GM23338 (cell line): Measurements from ENCODE around the gene PNPLA3. TPM values are rescaled to one million over a fixed set of nuclear protein-coding genes. Genes with fewer than 3 reads are reported as not detected.

Experiments
- ATAC-seq: fragments of 200-7000 bp; cut with Tn5 transposase; 3 replicates; pipeline ENCODE4 v1.9.1; 2020
- DNase-seq: peaks from one replicate; pipeline ENCODE4 v3.0.0-alpha.2; 2015; ENCODE audit warnings: low spot score
- H2AFZ ChIP-seq: fragments of 200-600 bp; sonication (generic); 2 replicates; pipeline ENCODE4 v1.8.0; 2016; ENCODE audit warnings: antibody characterized with exemption, mild to moderate bottlenecking, moderate library complexity
- H3F3A ChIP-seq: fragments of 200-600 bp; sonication (generic); replicated peaks from 2 replicates; pipeline ENCODE4 v1.8.0; 2017; ENCODE audit warnings: antibody characterized with exemption, mixed run types, low read depth
- H3K27ac ChIP-seq: fragments of 200-600 bp; sonication (generic); 2 replicates; pipeline ENCODE4 v1.6.1; 2016; ENCODE audit warnings: low read depth
- H3K27me3 ChIP-seq: fragments of 200-600 bp; sonication (generic); 2 replicates; pipeline ENCODE4 v1.8.0; 2016; ENCODE audit warnings: mild to moderate bottlenecking, mixed run types, moderate library complexity; ENCODE audit not compliant: insufficient read depth
- H3K36me3 ChIP-seq: fragments of 200-600 bp; sonication (generic); 2 replicates; pipeline ENCODE4 v1.8.0; 2016; ENCODE audit warnings: mild to moderate bottlenecking; ENCODE audit not compliant: insufficient read depth
- H3K4me1 ChIP-seq: fragments of 200-600 bp; sonication (generic); 2 replicates; pipeline ENCODE4 v1.8.0; 2016; ENCODE audit warnings: mild to moderate bottlenecking, moderate library complexity; ENCODE audit not compliant: insufficient read depth
- H3K4me2 ChIP-seq: fragments of 200-600 bp; sonication (generic); 2 replicates; pipeline ENCODE4 v1.7.1; 2017; ENCODE audit warnings: mixed run types
- H3K4me3 ChIP-seq: fragments of 200-600 bp; sonication (generic); 2 replicates; pipeline ENCODE4 v1.6.1; 2016; ENCODE audit warnings: mixed run types
- H3K79me2 ChIP-seq: fragments of 200-600 bp; sonication (generic); replicated peaks from 2 replicates; pipeline ENCODE4 v1.8.0; 2017; ENCODE audit warnings: mild to moderate bottlenecking; ENCODE audit not compliant: insufficient read depth
- H3K9me2 ChIP-seq: fragments of 200-600 bp; sonication (generic); 2 replicates; pipeline ENCODE4 v1.8.0; 2017; ENCODE audit not compliant: insufficient read depth
- H4K20me1 ChIP-seq: fragments of 200-600 bp; sonication (generic); replicated peaks from 2 replicates; pipeline ENCODE4 v1.8.0; 2017; ENCODE audit warnings: mild to moderate bottlenecking; ENCODE audit not compliant: insufficient read depth
- H3K27ac Mint-ChIP-seq: 2 replicates; pipeline ENCODE4 v1.8.0; 2020; ENCODE audit warnings: inconsistent platforms, mild to moderate bottlenecking, moderate library complexity, mixed read lengths
- H3K27me3 Mint-ChIP-seq: 3 replicates; pipeline ENCODE4 v1.8.0; 2022; ENCODE audit warnings: low read depth, mild to moderate bottlenecking, moderate library complexity, mixed read lengths, inconsistent platforms; ENCODE audit not compliant: insufficient read depth, poor library complexity
- H3K36me3 Mint-ChIP-seq: 3 replicates; pipeline ENCODE4 v1.8.0; 2021; ENCODE audit warnings: low read depth, mild to moderate bottlenecking, inconsistent platforms, moderate library complexity, mixed read lengths
- H3K4me1 Mint-ChIP-seq: 3 replicates; pipeline ENCODE4 v1.8.0; 2020; ENCODE audit warnings: mild to moderate bottlenecking, inconsistent platforms, mixed read lengths
- H3K4me3 Mint-ChIP-seq: 3 replicates; pipeline ENCODE4 v1.8.0; 2021; ENCODE audit warnings: moderate library complexity, mild to moderate bottlenecking, inconsistent platforms, mixed read lengths
- H3K9me3 Mint-ChIP-seq: 3 replicates; pipeline ENCODE4 v1.8.0; 2020; ENCODE audit warnings: moderate library complexity, mild to moderate bottlenecking, inconsistent platforms, mixed read lengths
- CREB1 ChIP-seq: fragments of 250-450 bp; sonication (Bioruptor Pico); IDR thresholded peaks from 2 replicates; pipeline ENCODE4 v1.5.0; 2020; ENCODE audit warnings: low read depth, mild to moderate bottlenecking, moderate library complexity
- CTCF ChIP-seq, 2 experiments: fragments of 200-600 bp in 1 of 2; sonication (generic) in 1 of 2; conservative IDR thresholded peaks; 2 replicates each; pipeline versions ENCODE4 v1.5.1 to v1.6.1; 2016 to 2017; ENCODE audit warnings: antibody characterized with exemption in 2 of 2, low read depth in 2 of 2, mild to moderate bottlenecking in 2 of 2, moderate library complexity in 1 of 2
- ETS1 ChIP-seq: IDR thresholded peaks from 2 replicates; pipeline ENCODE4 v1.6.1; 2016; ENCODE audit warnings: antibody characterized with exemption
- JUNB ChIP-seq: IDR thresholded peaks from one replicate; pipeline ENCODE4 v1.6.1; 2016; ENCODE audit warnings: antibody characterized with exemption; ENCODE audit not compliant: unreplicated experiment
- NANOG ChIP-seq: IDR thresholded peaks from 2 replicates; pipeline ENCODE4 v1.6.1; 2016; ENCODE audit warnings: antibody characterized with exemption, borderline replicate concordance
- POLR2AphosphoS5 ChIP-seq: IDR thresholded peaks from 2 replicates; pipeline ENCODE4 v1.6.1; 2016; ENCODE audit warnings: antibody characterized with exemption, low read depth
- ZNF114 ChIP-seq: fragments of 250-450 bp; sonication (Bioruptor Pico); IDR thresholded peaks from 2 replicates; pipeline ENCODE4 v1.5.0; 2020; ENCODE audit warnings: mild to moderate bottlenecking, moderate library complexity
- ZNF462 ChIP-seq: fragments of 250-450 bp; sonication (Bioruptor Pico); IDR thresholded peaks from 2 replicates; pipeline ENCODE4 v1.5.0; 2020; ENCODE audit warnings: mild to moderate bottlenecking, moderate library complexity
- polyA plus RNA-seq: library from polyadenylated mRNA; unstranded; fragments of >200 nt; fragmentation: Nextera tagmentation; extraction: Ambion mirVana; gene quantifications from 2 replicates; pipeline ENCODE4 v1.2.1, GENCODE V29; 2016
- total RNA-seq: library from RNA; depleted of rRNA; stranded (reverse); fragments of >200 nt; shearing (Covaris generic); gene quantifications from 2 replicates; pipeline ENCODE4 v1.2.3, GENCODE V29; 2014

The PNPLA3 gene
- total and polyA plus RNA-seq, 2 experiments from 2014 or later = 17.7 to 23.4 TPM

- no peaks in the 10 kb centered on the region for H3K27me3 ChIP-seq
- ATAC-seq (peak; percentile 92), DNase-seq (peak; percentile 96)
- TF ChIP-seq JUNB (no peak), POLR2AphosphoS5 (no peak), ETS1 (no peak), CTCF (conservative IDR thresholded peaks at IDR 0.05; ENCODE audit: low read depth in 2 of 2) (peak; percentile 88 to 91)
- Mint-ChIP-seq H3K4me3 (no peak overlapping the region), H3K9me3 (no peaks in the 10 kb centered on the region), H3K36me3 (peaks cover 16% of the 10 kb centered on the region), H3K27me3 (peaks cover 6% of the 10 kb centered on the region), H3K4me1 (no peaks in the 10 kb centered on the region), H3K27ac (no peak overlapping the region; the same call in 1 of the 2 replicates)
- H3K36me3 ChIP-seq = no peaks in the 10 kb centered on the region; the same call in 1 of the 2 replicates
- H3K79me2 ChIP-seq = no peaks in the 10 kb centered on the region
- H3K4me1 ChIP-seq = no peaks in the 10 kb centered on the region
- H3K4me2 ChIP-seq = no peak overlapping the region
- no peak overlapping the region for H2AFZ ChIP-seq
- no peaks in the 10 kb centered on the region; the same call in 1 of the 2 replicates for H4K20me1 ChIP-seq
- H3K9me2 ChIP-seq = no peaks in the 10 kb centered on the region
- H3K27ac ChIP-seq = no peak overlapping the region
- H3K4me3 ChIP-seq = no peak overlapping the region
- no peaks in the 10 kb centered on the region for H3F3A ChIP-seq
These were observed 40.5 kb upstream of the PNPLA3 start for GRCh38 chr22:43883012-43883661.

GRCh38 chr22:43883719-43884415, 39.7 kb upstream of the PNPLA3 start:
- H3F3A ChIP-seq = no peaks in the 10 kb centered on the region
- no peak overlapping the region for H3K4me3 ChIP-seq
- Mint-ChIP-seq H3K27ac (no peak overlapping the region), H3K36me3 (peaks cover 17% of the 10 kb centered on the region), H3K9me3 (no peaks in the 10 kb centered on the region), H3K27me3 (peaks cover 6% of the 10 kb centered on the region), H3K4me1 (no peaks in the 10 kb centered on the region), H3K4me3 (no peak overlapping the region)
- no peak overlapping the region for H3K4me2 ChIP-seq
- H2AFZ ChIP-seq = no peak overlapping the region
- no peak overlapping the region for H3K27ac ChIP-seq
- H3K79me2 ChIP-seq = no peaks in the 10 kb centered on the region
- H3K9me2 ChIP-seq = no peaks in the 10 kb centered on the region
- ATAC-seq (no peak), DNase-seq (no peak)
- H3K4me1 ChIP-seq = no peaks in the 10 kb centered on the region
- no peaks in the 10 kb centered on the region; the same call in 1 of the 2 replicates for H3K36me3 ChIP-seq
- H4K20me1 ChIP-seq = no peaks in the 10 kb centered on the region; the same call in 1 of the 2 replicates
- H3K27me3 ChIP-seq = no peaks in the 10 kb centered on the region
- TF ChIP-seq ZNF462 (CRISPR knock-in tag) = no peak
- no peak for TF ChIP-seq CTCF (conservative IDR thresholded peaks at IDR 0.05; ENCODE audit: low read depth in 2 of 2)
- no peak for TF ChIP-seq ZNF114
- no peak for TF ChIP-seq JUNB
- no peak for TF ChIP-seq CREB1 (CRISPR knock-in tag)
- TF ChIP-seq POLR2AphosphoS5 = no peak
- no peak for TF ChIP-seq NANOG
